ENCODE measurements around the gene PAXIP1.

DNA sequence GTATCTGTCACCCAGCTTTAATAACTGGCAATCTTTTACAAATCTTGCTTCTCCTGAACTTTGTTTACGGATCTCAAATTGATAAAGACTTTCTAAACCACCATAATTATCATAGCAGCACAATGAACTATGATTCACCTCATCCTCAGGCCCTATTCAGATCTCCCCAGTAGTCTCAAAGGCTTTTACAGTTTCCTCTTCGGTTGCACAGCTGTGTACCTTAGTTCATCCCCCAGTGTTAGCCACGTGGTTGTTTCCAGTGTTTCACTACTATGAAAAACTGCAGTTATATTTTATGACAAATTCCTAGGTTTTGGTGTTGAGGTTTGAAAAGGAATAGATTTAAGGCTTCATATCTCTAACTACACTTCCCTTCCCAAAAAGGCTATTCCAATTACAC is 24.9 kb downstream of the PAXIP1 start:
- TF ChIP-seq, protein P1, sequence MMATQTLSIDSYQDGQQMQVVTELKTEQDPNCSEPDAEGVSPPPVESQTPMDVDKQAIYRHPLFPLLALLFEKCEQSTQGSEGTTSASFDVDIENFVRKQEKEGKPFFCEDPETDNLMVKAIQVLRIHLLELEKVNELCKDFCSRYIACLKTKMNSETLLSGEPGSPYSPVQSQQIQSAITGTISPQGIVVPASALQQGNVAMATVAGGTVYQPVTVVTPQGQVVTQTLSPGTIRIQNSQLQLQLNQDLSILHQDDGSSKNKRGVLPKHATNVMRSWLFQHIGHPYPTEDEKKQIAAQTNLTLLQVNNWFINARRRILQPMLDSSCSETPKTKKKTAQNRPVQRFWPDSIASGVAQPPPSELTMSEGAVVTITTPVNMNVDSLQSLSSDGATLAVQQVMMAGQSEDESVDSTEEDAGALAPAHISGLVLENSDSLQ (IDR thresholded peaks at IDR 0.05) = no peak
- TF ChIP-seq FOXA1 (IDR thresholded peaks at IDR 0.05) (no peak), BHLHE40 (IDR thresholded peaks at IDR 0.05; ENCODE audit: borderline replicate concordance) (no peak), ELF4 (IDR thresholded peaks at IDR 0.05) (no peak), FOXM1 (IDR thresholded peaks at IDR 0.05; ENCODE audit: borderline replicate concordance) (no peak), FOXK2 (IDR thresholded peaks at IDR 0.05) (no peak), HDGF (IDR thresholded peaks at IDR 0.05; ENCODE audit: borderline replicate concordance) (no peak)
